Measurements from ENCODE around the gene TSPAN5.

TSPAN5 gene

GRCh38 chr4:98664959-98665358 is 6.5 kb upstream of the TSPAN5 start:
- Histone ChIP-seq H2AFZ (ENCODE audit: low read depth, low read length) (no peak overlapping the region), H3K4me3 (ENCODE audit: low read length) (no peak overlapping the region), H3K4me1 (ENCODE audit: insufficient read depth, low read length) (no peaks in the 10 kb centered on the region), H3K36me3 (ENCODE audit: insufficient read depth, low read length) (no peaks in the 10 kb centered on the region), H3K9me3 (ENCODE audit: low read length) (peaks cover 4% of the 10 kb centered on the region), H3K27me3 (ENCODE audit: insufficient read depth, low read length) (no peaks in the 10 kb centered on the region)

DNA sequence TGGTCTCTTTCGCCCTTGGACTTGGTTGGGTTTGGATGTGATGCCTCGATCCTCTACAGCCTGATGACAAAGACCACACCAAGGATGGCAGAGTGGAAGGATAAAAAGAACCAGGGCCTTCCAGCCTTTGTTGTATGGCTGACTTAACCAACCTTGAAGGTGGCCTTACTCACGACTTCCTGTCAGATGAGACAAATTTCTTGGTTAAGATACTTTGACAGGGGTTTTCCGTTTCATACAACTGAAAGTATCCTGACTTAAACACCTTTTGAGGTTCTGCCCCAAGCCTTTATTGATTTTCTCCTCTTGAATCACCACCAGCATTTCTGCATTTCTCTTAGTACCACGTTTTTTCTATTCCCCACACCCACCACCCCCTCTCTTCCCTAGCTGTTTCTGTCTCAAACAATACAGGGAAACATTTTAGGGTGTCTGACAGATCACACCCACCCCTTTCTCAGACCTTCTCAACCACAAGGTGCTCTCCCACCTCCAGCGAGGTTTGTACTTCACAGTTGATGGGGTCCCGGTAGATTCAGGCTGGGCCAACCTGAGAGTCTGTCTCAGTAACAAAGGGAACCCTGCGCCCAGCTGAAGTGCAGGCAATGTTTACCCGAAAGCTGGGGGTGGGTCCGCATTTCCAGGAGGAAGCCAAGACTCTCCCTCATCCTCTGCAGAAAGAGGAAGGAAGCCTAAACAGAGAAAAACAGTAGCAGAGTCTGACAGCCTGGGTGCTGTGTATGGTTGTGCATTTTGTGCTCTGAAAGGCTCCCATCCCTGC is 5.0 kb upstream of the TSPAN5 start:
- Histone ChIP-seq H3K9me3 (ENCODE audit: low read length) (peaks cover 4% of the 10 kb centered on the region), H3K4me3 (ENCODE audit: low read length) (no peak overlapping the region), H3K27me3 (ENCODE audit: insufficient read depth, low read length) (no peaks in the 10 kb centered on the region), H3K36me3 (ENCODE audit: insufficient read depth, low read length) (no peaks in the 10 kb centered on the region), H2AFZ (ENCODE audit: low read depth, low read length) (no peak overlapping the region), H3K4me1 (ENCODE audit: insufficient read depth, low read length) (no peaks in the 10 kb centered on the region)

DNA sequence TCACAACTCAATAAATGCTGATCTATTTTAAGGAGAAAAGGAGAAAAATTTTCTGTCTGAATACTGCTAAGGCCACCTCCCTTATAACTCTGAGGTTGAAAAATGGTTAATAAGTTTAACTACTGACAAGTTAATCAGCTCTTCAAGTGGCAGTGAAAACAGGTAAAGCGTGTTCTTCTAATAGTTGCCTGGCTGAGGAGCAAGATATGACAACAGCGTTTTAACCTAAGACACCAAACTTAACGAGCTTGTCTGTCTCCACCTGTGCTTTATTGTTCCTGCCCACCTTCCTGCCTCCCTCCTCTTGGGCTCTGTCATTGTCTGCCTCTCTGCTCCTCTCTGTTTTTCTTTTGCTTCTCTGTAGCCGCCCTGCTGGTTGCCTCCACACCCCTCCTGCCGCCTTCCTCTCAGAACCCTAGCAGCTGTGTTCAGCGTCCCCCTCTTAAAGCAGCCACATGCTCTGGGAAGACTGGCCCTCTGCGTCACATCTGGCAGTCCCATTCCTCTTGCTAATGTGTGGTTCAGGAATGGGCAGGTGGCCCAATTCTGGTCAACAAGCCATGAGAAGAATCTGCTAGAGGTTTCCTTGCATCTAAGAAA is 4.3 kb upstream of the TSPAN5 start:
- Histone ChIP-seq H3K36me3 (ENCODE audit: insufficient read depth, low read length) (no peaks in the 10 kb centered on the region), H3K9me3 (ENCODE audit: low read length) (peaks cover 4% of the 10 kb centered on the region), H3K4me3 (ENCODE audit: low read length) (no peak overlapping the region), H2AFZ (ENCODE audit: low read depth, low read length) (no peak overlapping the region), H3K4me1 (ENCODE audit: insufficient read depth, low read length) (no peaks in the 10 kb centered on the region), H3K27me3 (ENCODE audit: insufficient read depth, low read length) (no peaks in the 10 kb centered on the region)

DNA sequence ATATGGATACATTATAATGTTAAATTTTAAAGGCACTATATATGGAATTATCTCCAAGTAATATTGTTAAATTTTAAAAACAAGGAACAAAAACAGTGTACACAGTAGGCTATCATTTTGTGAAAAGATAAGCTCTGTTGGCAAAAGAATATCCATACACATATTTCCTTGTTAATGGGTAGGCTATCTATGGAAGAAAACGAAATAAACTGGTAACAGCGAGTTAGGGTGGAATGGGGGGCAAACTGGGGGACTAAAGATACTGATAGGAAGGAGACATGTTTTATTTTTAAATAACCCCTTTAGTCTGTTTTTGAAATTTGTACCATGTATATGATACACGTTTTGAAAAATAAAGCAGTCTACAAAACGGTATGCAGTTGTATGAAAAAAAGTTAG is 3.6 kb upstream of the TSPAN5 start:
- Histone ChIP-seq H3K36me3 (ENCODE audit: insufficient read depth, low read length) (no peaks in the 10 kb centered on the region), H3K4me3 (ENCODE audit: low read length) (no peak overlapping the region), H3K4me1 (ENCODE audit: insufficient read depth, low read length) (no peaks in the 10 kb centered on the region), H3K9me3 (ENCODE audit: low read length) (peaks cover 4% of the 10 kb centered on the region), H3K27me3 (ENCODE audit: insufficient read depth, low read length) (no peaks in the 10 kb centered on the region), H2AFZ (ENCODE audit: low read depth, low read length) (no peak overlapping the region)

- Histone ChIP-seq H3K4me3 (ENCODE audit: low read length) (no peak overlapping the region), H3K36me3 (ENCODE audit: insufficient read depth, low read length) (no peaks in the 10 kb centered on the region), H3K9me3 (ENCODE audit: low read length) (peaks cover 4% of the 10 kb centered on the region), H3K4me1 (ENCODE audit: insufficient read depth, low read length) (peaks cover 2% of the 10 kb centered on the region), H3K27me3 (ENCODE audit: insufficient read depth, low read length) (no peaks in the 10 kb centered on the region), H2AFZ (ENCODE audit: low read depth, low read length) (no peak overlapping the region)
Measured at GRCh38 chr4:98661371-98662054, 3.1 kb upstream of the TSPAN5 start.

DNA sequence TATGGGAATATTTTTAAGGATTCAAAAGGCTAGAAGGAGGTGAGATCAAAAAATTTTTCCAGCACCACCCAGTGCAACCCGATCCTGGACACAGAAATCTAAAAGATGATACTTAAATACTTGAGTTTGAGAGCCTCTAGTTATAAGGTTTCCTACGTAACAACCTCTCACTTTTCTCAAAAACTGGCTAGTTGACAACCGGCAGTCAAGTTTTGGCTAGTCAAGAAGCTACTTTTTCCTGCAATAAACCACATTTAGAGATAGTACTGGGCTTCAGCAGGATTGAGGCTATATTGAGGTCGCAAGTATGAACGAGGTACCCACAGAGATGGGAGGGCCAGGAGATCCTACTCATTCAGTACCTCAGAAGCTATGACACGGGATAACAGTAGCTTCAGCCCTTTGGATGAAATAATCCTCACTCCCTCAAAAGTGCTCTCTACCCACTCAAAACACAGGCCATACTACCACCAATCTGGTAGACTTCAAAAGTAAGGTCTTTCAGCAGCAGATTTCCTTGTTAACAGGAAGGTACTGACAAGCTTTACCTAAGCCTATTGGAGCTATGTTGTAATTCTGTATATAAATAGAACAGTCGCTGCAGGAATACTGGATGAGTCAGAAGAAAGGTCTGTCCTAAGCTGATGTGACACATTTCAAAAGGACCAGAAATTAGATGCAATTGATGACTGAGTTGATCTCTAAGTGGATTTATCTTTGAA is 1.5 kb upstream of the TSPAN5 start:
- Histone ChIP-seq H3K9me3 (ENCODE audit: low read length) (peaks cover under 1% of the 10 kb centered on the region), H3K4me3 (ENCODE audit: low read length) (no peak overlapping the region), H3K27me3 (ENCODE audit: insufficient read depth, low read length) (no peaks in the 10 kb centered on the region), H3K4me1 (ENCODE audit: insufficient read depth, low read length) (peaks cover 11% of the 10 kb centered on the region), H2AFZ (ENCODE audit: low read depth, low read length) (no peak overlapping the region), H3K36me3 (ENCODE audit: insufficient read depth, low read length) (no peaks in the 10 kb centered on the region)

- H3K27me3 ChIP-seq (ENCODE audit: insufficient read depth, low read length) = no peaks in the 10 kb centered on the region
- H3K4me3 ChIP-seq (ENCODE audit: low read length) = peak overlapping the region; percentile 53
- H3K36me3 ChIP-seq (ENCODE audit: insufficient read depth, low read length) = no peaks in the 10 kb centered on the region
- peak overlapping the region; percentile 44 for H2AFZ ChIP-seq (ENCODE audit: low read depth, low read length)
- H3K9me3 ChIP-seq (ENCODE audit: low read length) = no peaks in the 10 kb centered on the region
- H3K4me1 ChIP-seq (ENCODE audit: insufficient read depth, low read length) = peaks cover 11% of the 10 kb centered on the region
Measured at GRCh38 chr4:98659106-98659592, 738 bp upstream of the TSPAN5 start.

DNA sequence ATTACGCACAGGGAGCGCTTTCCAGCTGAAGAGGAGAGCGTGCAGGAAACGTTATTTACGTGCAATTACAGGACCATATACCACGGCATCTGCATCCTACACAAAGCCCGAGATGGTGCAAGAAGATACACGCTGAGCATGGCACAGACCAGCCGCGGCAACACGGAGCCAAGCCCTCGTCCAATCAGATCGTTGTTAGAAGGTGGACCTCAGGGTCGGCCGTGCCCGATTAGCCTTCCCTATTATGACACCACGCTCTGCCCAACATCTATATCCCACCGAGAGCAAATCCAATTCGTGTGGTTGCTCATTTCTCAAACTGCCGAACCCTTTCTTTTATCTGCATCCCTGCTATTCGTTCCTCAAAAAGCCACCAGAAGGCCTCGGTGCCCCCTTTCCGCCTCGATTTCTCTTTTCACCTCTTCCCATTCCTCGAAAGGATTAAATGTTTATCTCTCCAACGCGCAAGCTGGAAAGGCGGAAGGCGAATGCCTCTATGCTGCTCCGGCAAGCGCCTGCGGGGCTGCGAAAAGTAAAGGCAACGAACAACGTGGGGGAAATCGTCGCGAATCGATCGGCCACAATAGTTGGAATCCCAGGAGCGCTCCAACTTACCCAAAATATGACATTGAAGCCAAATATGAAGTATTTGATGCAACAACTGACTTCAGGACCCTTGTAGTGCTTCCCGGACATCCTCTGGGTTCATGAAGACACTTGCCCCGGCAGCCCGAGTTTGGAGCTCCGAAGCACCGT is 702 bp downstream of the TSPAN5 start:
- H3K4me1 ChIP-seq (ENCODE audit: insufficient read depth, low read length) = peaks cover 11% of the 10 kb centered on the region
- peak overlapping the region; percentile 53 for H3K4me3 ChIP-seq (ENCODE audit: low read length)
- H2AFZ ChIP-seq (ENCODE audit: low read depth, low read length) = peak overlapping the region; percentile 91
- H3K27me3 ChIP-seq (ENCODE audit: insufficient read depth, low read length) = no peaks in the 10 kb centered on the region
- H3K36me3 ChIP-seq (ENCODE audit: insufficient read depth, low read length) = no peaks in the 10 kb centered on the region
- no peaks in the 10 kb centered on the region for H3K9me3 ChIP-seq (ENCODE audit: low read length)

DNA sequence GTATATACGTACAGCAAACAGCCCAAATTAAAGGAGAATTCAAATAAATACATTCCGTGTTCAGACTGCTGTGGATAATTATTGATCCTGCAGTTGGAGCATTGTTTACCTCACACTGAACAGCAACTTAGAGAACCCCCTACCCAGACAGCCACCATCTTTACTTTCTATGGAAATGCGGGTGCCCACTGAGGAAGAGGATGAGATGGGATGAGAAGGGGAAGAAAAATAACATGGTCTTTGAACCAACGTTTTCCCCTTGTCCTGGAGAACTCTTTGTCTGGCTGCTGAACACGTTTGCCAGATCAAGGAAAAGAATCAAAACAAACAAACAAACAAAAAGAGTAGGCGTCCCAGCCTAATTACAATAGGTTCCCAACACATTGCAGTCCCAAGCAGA is 1.5 kb downstream of the TSPAN5 start:
- H3K36me3 ChIP-seq (ENCODE audit: insufficient read depth, low read length) = no peaks in the 10 kb centered on the region
- peaks cover 11% of the 10 kb centered on the region for H3K4me1 ChIP-seq (ENCODE audit: insufficient read depth, low read length)

DNA sequence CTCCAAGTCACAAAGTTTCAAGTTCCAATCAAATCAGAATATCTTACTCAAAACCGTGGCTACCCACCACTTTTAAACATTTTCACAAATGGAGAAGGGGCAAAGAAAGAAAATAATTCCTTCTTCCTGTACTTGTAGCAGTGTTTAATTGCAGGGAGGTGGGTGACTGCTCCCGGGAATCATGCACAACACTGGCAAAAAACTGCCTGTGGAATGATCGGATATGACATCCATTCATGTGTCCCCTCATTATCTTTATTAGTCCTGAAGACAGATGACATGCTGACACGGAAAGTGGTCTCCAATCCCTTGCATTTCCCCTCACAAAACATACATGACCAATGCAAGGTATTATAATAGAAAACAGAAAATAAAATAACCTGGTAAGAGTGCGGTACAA is 2.0 kb downstream of the TSPAN5 start:
- H3K27me3 ChIP-seq (ENCODE audit: insufficient read depth, low read length) = no peaks in the 10 kb centered on the region
- H2AFZ ChIP-seq (ENCODE audit: low read depth, low read length) = peak overlapping the region; percentile 91
- H3K36me3 ChIP-seq (ENCODE audit: insufficient read depth, low read length) = no peaks in the 10 kb centered on the region
- peaks cover 11% of the 10 kb centered on the region for H3K4me1 ChIP-seq (ENCODE audit: insufficient read depth, low read length)
- H3K9me3 ChIP-seq (ENCODE audit: low read length) = no peaks in the 10 kb centered on the region
- H3K4me3 ChIP-seq (ENCODE audit: low read length) = peak overlapping the region; percentile 53

More for the DNA sequence above, 1.5 kb downstream of the TSPAN5 start:
- Histone ChIP-seq H2AFZ (ENCODE audit: low read depth, low read length) (peak overlapping the region; percentile 91), H3K27me3 (ENCODE audit: insufficient read depth, low read length) (no peaks in the 10 kb centered on the region), H3K4me3 (ENCODE audit: low read length) (peak overlapping the region; percentile 53), H3K9me3 (ENCODE audit: low read length) (no peaks in the 10 kb centered on the region)

DNA sequence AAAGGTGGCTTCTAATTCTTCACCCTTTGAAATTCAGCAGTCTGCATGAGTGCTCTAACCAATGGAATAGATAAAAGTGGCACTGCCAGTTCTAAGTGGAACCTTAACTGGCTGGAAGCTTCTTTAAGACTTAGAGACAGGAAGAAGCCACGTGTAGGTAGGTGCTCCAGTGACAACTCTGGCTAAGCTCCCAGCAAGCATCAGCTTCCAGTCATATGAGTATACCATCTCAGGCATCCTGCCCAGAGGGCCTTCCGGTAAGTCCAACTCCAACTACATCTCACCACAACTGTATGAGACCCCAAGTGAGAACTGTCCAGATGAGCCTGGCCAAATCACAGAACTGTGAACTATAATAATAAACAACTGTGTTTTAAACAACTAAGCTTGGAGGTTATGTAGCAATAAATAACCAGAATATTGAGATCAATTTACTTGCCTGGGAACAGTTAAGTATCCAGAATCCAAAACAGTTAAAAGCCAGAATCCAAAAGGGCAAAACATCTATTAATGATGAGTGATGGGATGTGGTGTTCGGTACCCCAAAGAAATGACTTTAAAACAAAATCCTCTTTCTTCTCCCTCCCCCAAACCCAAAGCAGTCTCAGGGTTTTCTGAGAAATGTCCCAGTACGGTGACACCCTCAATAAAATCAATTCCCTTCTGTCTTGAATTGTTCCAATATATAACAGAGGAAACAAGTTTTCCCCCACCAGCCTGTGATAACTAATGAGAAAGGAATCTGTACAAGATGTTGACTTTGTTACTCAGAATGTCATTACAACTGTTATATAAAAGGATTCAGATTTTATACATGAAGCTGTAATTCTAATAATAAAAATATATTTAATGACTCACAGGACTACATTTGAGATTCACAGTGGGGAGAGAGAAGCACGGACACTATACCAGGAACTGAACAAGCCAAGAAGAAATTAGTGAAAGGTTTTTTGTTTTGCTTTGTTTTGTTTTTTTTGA is 4.2 kb downstream of the TSPAN5 start:
- H3K36me3 ChIP-seq (ENCODE audit: insufficient read depth, low read length) = no peaks in the 10 kb centered on the region
- peaks cover 9% of the 10 kb centered on the region for H3K9me3 ChIP-seq (ENCODE audit: low read length)
- no peak overlapping the region for H2AFZ ChIP-seq (ENCODE audit: low read depth, low read length)
- peaks cover 11% of the 10 kb centered on the region for H3K4me1 ChIP-seq (ENCODE audit: insufficient read depth, low read length)
- no peaks in the 10 kb centered on the region for H3K27me3 ChIP-seq (ENCODE audit: insufficient read depth, low read length)
- no peak overlapping the region for H3K4me3 ChIP-seq (ENCODE audit: low read length)

All from neuron (in vitro differentiated cells).